Measurements from ENCODE around the gene ASAH2B.

- peak in 4 of 6 experiments; percentile 33 to 81 (median 60) for TF ChIP-seq CTCF (IDR thresholded peaks at IDR 0.05)
- no peak for TF ChIP-seq POLR2A (IDR thresholded peaks at IDR 0.05)
Measured at GRCh38 chr10:50788951-50789945, 49.5 kb downstream of the ASAH2B start.

All from thyroid gland (tissue), 4 donors.